Colonic mucosa (tissue), 4 donors: Measurements from ENCODE around the gene CNTNAP3B. TPM values are rescaled to one million over a fixed set of nuclear protein-coding genes. Genes with fewer than 3 reads are reported as not detected.
"Not testable (repeated sequence)": the region's sequence is repeated elsewhere in the genome, so short reads cannot be mapped to it uniquely, and the experiment has no call there.

Source experiments
- DNase-seq: peaks from one replicate; pipeline ENCODE4 v3.0.0-alpha.2; 2020
- H3K27ac ChIP-seq: fragments of 200-600 bp; one replicate; pipeline ENCODE4 v1.8.0; 2021
- H3K27me3 ChIP-seq: fragments of 200-600 bp; one replicate; pipeline ENCODE4 v1.8.0; 2021
- H3K36me3 ChIP-seq: fragments of 200-600 bp; one replicate; pipeline ENCODE4 v1.8.0; 2021
- H3K4me1 ChIP-seq: fragments of 200-600 bp; one replicate; pipeline ENCODE4 v1.8.0; 2021; ENCODE audit warnings: mild to moderate bottlenecking
- H3K4me3 ChIP-seq: fragments of 200-600 bp; one replicate; pipeline ENCODE4 v1.8.0; 2021
- H3K9ac ChIP-seq, 2 donors: one replicate each; pipeline ENCODE4 v1.7.0; 2013; ENCODE audit warnings: control low read depth in 2 of 2, low read depth in 2 of 2, low read length in 2 of 2
- H3K9me3 ChIP-seq: fragments of 200-600 bp; one replicate; pipeline ENCODE4 v1.8.0; 2021
- intact Hi-C: fragments of 100-400 bp; cut with DNase I; formaldehyde crosslinking; loops from one replicate; pipeline ENCODE4 v1.14.1; 2022
- total RNA-seq, 2 donors: library from RNA; stranded (reverse); fragmentation: NEBNext Ultra II Directional in 1 of 2; extraction: Animal tissue kit (Norgen Biotek cat#: 25700) in 1 of 2; gene quantifications; one replicate each; pipeline ENCODE4 v1.2.1, GENCODE V29; 2021
- donor health status: healthy.
- donor health status: DM: no; HTN: no; CAD: no.
- donor health status: DM: no; HTN: no; CAD: no.

Gene CNTNAP3B
- total RNA-seq, 2 donors from 2014 or later = 1.1 to 2.5 TPM

GRCh38 chr9:41917374-41917773, 211.9 kb downstream of the CNTNAP3B start:
- H3K9ac ChIP-seq, H3K27me3 ChIP-seq, H3K4me1 ChIP-seq, H3K36me3 ChIP-seq, intact Hi-C loops, H3K27ac ChIP-seq, DNase-seq, H3K4me3 ChIP-seq, H3K9me3 ChIP-seq: not testable (repeated sequence)

GRCh38 chr9:41905488-41905887, 223.7 kb downstream of the CNTNAP3B start:
- H3K36me3 ChIP-seq, intact Hi-C loops, H3K4me1 ChIP-seq, H3K27me3 ChIP-seq, DNase-seq, H3K4me3 ChIP-seq, H3K27ac ChIP-seq, H3K9me3 ChIP-seq, H3K9ac ChIP-seq: not testable (repeated sequence)

- intact Hi-C loops, H3K4me3 ChIP-seq, H3K27me3 ChIP-seq, H3K27ac ChIP-seq, H3K9me3 ChIP-seq, H3K4me1 ChIP-seq, H3K36me3 ChIP-seq, DNase-seq, H3K9ac ChIP-seq: not testable (repeated sequence)
Observed at GRCh38 chr9:41902762-41903161, 226.5 kb downstream of the CNTNAP3B start.

- H3K9me3 ChIP-seq, H3K4me1 ChIP-seq, intact Hi-C loops, H3K9ac ChIP-seq, H3K36me3 ChIP-seq, H3K27ac ChIP-seq, H3K27me3 ChIP-seq, H3K4me3 ChIP-seq, DNase-seq: not testable (repeated sequence)
Observed at GRCh38 chr9:41898720-41899343, 230.4 kb downstream of the CNTNAP3B start.

GRCh38 chr9:41874557-41874956, 254.7 kb downstream of the CNTNAP3B start:
- intact Hi-C loops, H3K36me3 ChIP-seq, H3K27me3 ChIP-seq, DNase-seq, H3K9me3 ChIP-seq, H3K27ac ChIP-seq, H3K9ac ChIP-seq, H3K4me1 ChIP-seq, H3K4me3 ChIP-seq: not testable (repeated sequence)

GRCh38 chr9:41855422-41855821, 273.8 kb downstream of the CNTNAP3B start:
- H3K9ac ChIP-seq, H3K27me3 ChIP-seq, H3K27ac ChIP-seq, H3K36me3 ChIP-seq, H3K4me3 ChIP-seq, DNase-seq, intact Hi-C loops, H3K9me3 ChIP-seq, H3K4me1 ChIP-seq: not testable (repeated sequence)

- H3K9me3 ChIP-seq, H3K27ac ChIP-seq, H3K36me3 ChIP-seq, H3K9ac ChIP-seq, H3K4me3 ChIP-seq, H3K27me3 ChIP-seq, intact Hi-C loops, H3K4me1 ChIP-seq, DNase-seq: not testable (repeated sequence)
Observed at GRCh38 chr9:41851848-41852740, 277.1 kb downstream of the CNTNAP3B start.

GRCh38 chr9:41847829-41848228, 281.4 kb downstream of the CNTNAP3B start:
- H3K4me1 ChIP-seq, intact Hi-C loops, H3K36me3 ChIP-seq, H3K4me3 ChIP-seq, H3K9ac ChIP-seq, DNase-seq, H3K27me3 ChIP-seq, H3K27ac ChIP-seq, H3K9me3 ChIP-seq: not testable (repeated sequence)

Other genes with a start within 250 kb of the CNTNAP3B start
- gene SPATA31A6, start 54.2 kb upstream of the CNTNAP3B start, total RNA-seq = not detected